A549 (cell line): ENCODE results near the gene WEE2. TPM values are rescaled to one million over a fixed set of nuclear protein-coding genes. Genes with fewer than 3 reads are reported as not detected.

Experiments
- ATAC-seq, 2 experiments: fragments of 200-7000 bp in 1 of 2; fragments of >200 bp in 1 of 2; cut with Nextera tagmentation in 1 of 2; cut with Tn5 transposase in 1 of 2; 3 replicates each; pipeline versions ENCODE4 v1.8.0 to v1.9.1; 2018 to 2020; ENCODE audit warnings: mild to moderate bottlenecking in 1 of 2, moderate library complexity in 1 of 2
- CTCF ChIA-PET: fragments of 300-600 bp; sonication (Branson Sonifier 250); formaldehyde crosslinking; extraction: SDS; loops from one replicate; lab custom pipeline; 2021; ENCODE audit warnings: antibody characterized with exemption, inconsistent platforms; lab: Yijun Ruan, JAX
- POLR2A ChIA-PET: fragments of 350-600 bp; formaldehyde crosslinking; extraction: SDS; loops from one replicate; lab custom pipeline; 2021; ENCODE audit warnings: antibody characterized with exemption, inconsistent platforms; lab: Yijun Ruan, JAX
- DNase-seq, 2 experiments: peaks; one replicate each; pipeline versions ENCODE4 v3.0.0 to v3.0.0-alpha.2; 2011 to 2016; ENCODE audit warnings: low read depth in 1 of 2, low spot score in 1 of 2
- FAIRE-seq: peaks from 2 replicates; lab custom pipeline; 2011; peaks lifted over from hg19 to GRCh38; lab: Jason Lieb, UNC
- H3K27ac ChIP-seq, 2 experiments: fragments of >200 bp; sonication (Bioruptor Twin); formaldehyde crosslinking; 3 replicates each; pipeline ENCODE4 v1.5.1; 2016 to 2017
- H3K4me1 ChIP-seq: fragments of >200 bp; sonication (Bioruptor Twin); formaldehyde crosslinking; 3 replicates; pipeline ENCODE4 v1.6.1; 2016
- H3K4me2 ChIP-seq: fragments of >200 bp; sonication (Bioruptor Twin); formaldehyde crosslinking; 3 replicates; pipeline ENCODE4 v1.6.1; 2016
- H3K4me3 ChIP-seq: fragments of >200 bp; sonication (Bioruptor Twin); formaldehyde crosslinking; 3 replicates; pipeline ENCODE4 v1.5.1; 2016
- H3K9me3 ChIP-seq: fragments of >200 bp; sonication (Bioruptor Twin); formaldehyde crosslinking; 3 replicates; pipeline ENCODE4 v1.6.1; 2016
- ATOH8 ChIP-seq: fragments of 250-450 bp; sonication (Bioruptor Pico); IDR thresholded peaks from 2 replicates; pipeline ENCODE4 v1.5.0; 2020; ENCODE audit warnings: low read depth, mild to moderate bottlenecking, moderate library complexity
- BHLHE40 ChIP-seq: IDR thresholded peaks from 2 replicates; pipeline ENCODE4 v1.6.1; 2012; ENCODE audit warnings: low read depth, low read length, inconsistent platforms
- CBX2 ChIP-seq: fragments of 200-600 bp; sonication (generic); IDR thresholded peaks from 2 replicates; pipeline ENCODE4 v1.6.1; 2016; ENCODE audit warnings: low read depth, mild to moderate bottlenecking, borderline replicate concordance
- CEBPB ChIP-seq, 2 experiments: fragments of >200 bp in 1 of 2; sonication (Bioruptor Twin) in 1 of 2; formaldehyde crosslinking in 1 of 2; IDR thresholded peaks; 2 replicates each; pipeline ENCODE4 v1.6.1; 2012 to 2016
- CHD2 ChIP-seq: fragments of 150-350 bp; IDR thresholded peaks from 2 replicates; pipeline ENCODE4 v1.6.1; 2014; ENCODE audit warnings: low read length; ENCODE audit not compliant: partially characterized antibody
- CHD4 ChIP-seq: fragments of 200-600 bp; sonication (generic); IDR thresholded peaks from 2 replicates; pipeline ENCODE4 v1.6.1; 2016; ENCODE audit warnings: antibody characterized with exemption, mild to moderate bottlenecking, borderline replicate concordance
- CTCF ChIP-seq: fragments of >200 bp; sonication (Bioruptor Twin); formaldehyde crosslinking; IDR thresholded peaks from 3 replicates; pipeline ENCODE4 v1.5.1; 2016
- EHF ChIP-seq: fragments of 250-450 bp; sonication (Bioruptor Pico); IDR thresholded peaks from 2 replicates; pipeline ENCODE4 v1.5.0; 2020; ENCODE audit warnings: mild to moderate bottlenecking
- EHMT2 ChIP-seq: fragments of 200-600 bp; sonication (generic); IDR thresholded peaks from 2 replicates; pipeline ENCODE4 v1.6.1; 2016; ENCODE audit warnings: antibody characterized with exemption, low read depth, mild to moderate bottlenecking, moderate library complexity
- ELK1 ChIP-seq: fragments of 150-350 bp; IDR thresholded peaks from 2 replicates; pipeline ENCODE4 v1.6.1; 2014; ENCODE audit warnings: low read depth, mild to moderate bottlenecking, low read length
- EP300 ChIP-seq, 2 experiments: fragments of >200 bp; sonication (Bioruptor Twin); formaldehyde crosslinking; IDR thresholded peaks; 2 replicates in 1 of 2; 3 replicates in 1 of 2; pipeline ENCODE4 v1.6.1; 2016 to 2017
- ESRRA ChIP-seq: fragments of 150-350 bp; IDR thresholded peaks from 2 replicates; pipeline ENCODE4 v1.6.1; 2014; ENCODE audit warnings: mild to moderate bottlenecking, low read length, borderline replicate concordance
- GATA3 ChIP-seq: IDR thresholded peaks from 2 replicates; pipeline ENCODE4 v1.6.1; 2012; ENCODE audit warnings: borderline replicate concordance
- HDAC2 ChIP-seq: fragments of 200-600 bp; sonication (generic); IDR thresholded peaks from 2 replicates; pipeline ENCODE4 v1.6.1; 2016
- HEYL ChIP-seq: fragments of 250-450 bp; sonication (Bioruptor Pico); IDR thresholded peaks from 2 replicates; pipeline ENCODE4 v1.8.0; 2021; ENCODE audit warnings: mild to moderate bottlenecking, moderate library complexity
- HOXB5 ChIP-seq: fragments of 250-450 bp; sonication (Bioruptor Pico); IDR thresholded peaks from 2 replicates; pipeline ENCODE4 v1.5.0; 2020; ENCODE audit warnings: mild to moderate bottlenecking, moderate library complexity
- JUN ChIP-seq, 2 experiments: fragments of >200 bp; sonication (Bioruptor Twin); formaldehyde crosslinking; IDR thresholded peaks; 2 replicates in 1 of 2; 3 replicates in 1 of 2; pipeline ENCODE4 v1.6.1; 2016 to 2017
- MAFK ChIP-seq: fragments of 450-650 bp; IDR thresholded peaks from 2 replicates; pipeline ENCODE4 v1.6.1; 2014; ENCODE audit not compliant: partially characterized antibody
- MAZ ChIP-seq: fragments of 150-350 bp; IDR thresholded peaks from 2 replicates; pipeline ENCODE4 v1.6.1; 2014; ENCODE audit warnings: antibody characterized with exemption, low read depth, low read length, borderline replicate concordance
- MYC ChIP-seq: IDR thresholded peaks from 2 replicates; pipeline ENCODE4 v1.6.1; 2012; ENCODE audit warnings: mild to moderate bottlenecking, inconsistent platforms, low read length, improper control_type of control experiment, borderline replicate concordance
- NPAS2 ChIP-seq: fragments of 250-450 bp; sonication (Bioruptor Pico); IDR thresholded peaks from 2 replicates; pipeline ENCODE4 v1.8.0; 2022; ENCODE audit warnings: mild to moderate bottlenecking, moderate library complexity, borderline replicate concordance
- NR3C1 ChIP-seq: fragments of >200 bp; sonication (Bioruptor Twin); formaldehyde crosslinking; IDR thresholded peaks from 3 replicates; pipeline ENCODE4 v1.6.1; 2017
- PHF8 ChIP-seq: fragments of 200-600 bp; sonication (generic); IDR thresholded peaks from 2 replicates; pipeline ENCODE4 v1.6.1; 2016; ENCODE audit warnings: low read depth, mild to moderate bottlenecking, antibody characterized with exemption, moderate library complexity, borderline replicate concordance
- POLR2AphosphoS2 ChIP-seq: conservative IDR thresholded peaks from 2 replicates; pipeline ENCODE4 v1.6.1; 2012; ENCODE audit warnings: low read length, improper control_type of control experiment, inconsistent platforms
- RAD21 ChIP-seq, 2 experiments: fragments of >200 bp in 1 of 2; sonication (Bioruptor Twin) in 1 of 2; formaldehyde crosslinking in 1 of 2; IDR thresholded peaks in 1 of 2; conservative IDR thresholded peaks in 1 of 2; 2 replicates in 1 of 2; 3 replicates in 1 of 2; pipeline ENCODE4 v1.6.1; 2012 to 2018; ENCODE audit warnings: inconsistent platforms in 1 of 2
- RARB ChIP-seq: fragments of 250-450 bp; sonication (Bioruptor Pico); IDR thresholded peaks from 2 replicates; pipeline ENCODE4 v1.8.0; 2021; ENCODE audit warnings: mild to moderate bottlenecking, moderate library complexity
- RCOR1 ChIP-seq: fragments of 150-350 bp; IDR thresholded peaks from 2 replicates; pipeline ENCODE4 v1.6.1; 2014; ENCODE audit warnings: antibody characterized with exemption, low read length, low read depth
- SMC3 ChIP-seq: fragments of >200 bp; sonication (Bioruptor Twin); formaldehyde crosslinking; IDR thresholded peaks from 3 replicates; pipeline ENCODE4 v1.6.1; 2018; ENCODE audit warnings: inconsistent platforms
- TFCP2L1 ChIP-seq: fragments of 250-450 bp; sonication (Bioruptor Pico); IDR thresholded peaks from 2 replicates; pipeline ENCODE4 v1.5.0; 2021; ENCODE audit warnings: mild to moderate bottlenecking
- ZC3H11A ChIP-seq: fragments of 450-650 bp; IDR thresholded peaks from 2 replicates; pipeline ENCODE4 v1.6.1; 2014; ENCODE audit warnings: antibody characterized with exemption, mild to moderate bottlenecking
- ZNF302 ChIP-seq: fragments of 250-450 bp; sonication (Bioruptor Pico); IDR thresholded peaks from 2 replicates; pipeline ENCODE4 v1.9.0; 2021; ENCODE audit warnings: inconsistent platforms, mild to moderate bottlenecking, moderate library complexity
- ZSCAN20 ChIP-seq: fragments of 250-450 bp; sonication (Bioruptor Pico); IDR thresholded peaks from 2 replicates; pipeline ENCODE4 v1.8.0; 2022; ENCODE audit warnings: mild to moderate bottlenecking, moderate library complexity
- WGBS: methylation state at CpG from one replicate; pipeline ENCODE4 v1.1.6; 2017; ENCODE audit errors: missing lambda C conversion rate; 5-methylcytosine and 5-hydroxymethylcytosine counted together
- polyA minus RNA-seq: library from RNA; depleted of rRNA, polyadenylated mRNA; stranded (reverse); fragments of >200 nt; gene quantifications from 2 replicates; pipeline ENCODE4 v1.2.3, GENCODE V29; 2011; rRNA and poly(A)+ RNA removed
- polyA plus RNA-seq, 4 experiments: library from polyadenylated mRNA; depleted of rRNA in 3 of 4; stranded (reverse); fragments of >200 nt; fragmentation: RNase III in 1 of 4; extraction: RNeasy Plus Mini Kit Qiagen cat#74134 plus additional on column Dnase treatment in 1 of 4; gene quantifications; 2 replicates in 3 of 4; 3 replicates in 1 of 4; pipeline ENCODE4 v1.2.3, GENCODE V29; 2011 to 2017
- TF ChIP-seq, protein P1 (sequence below): IDR thresholded peaks from 2 replicates; pipeline ENCODE4 v1.6.1; 2012; ENCODE audit warnings: low read depth, borderline replicate concordance

Gene WEE2
- polyA plus RNA-seq (2011; rRNA removed) (not detected in 2 replicates), polyA plus RNA-seq (2017; fragmentation: RNase III; extraction: RNeasy Plus Mini Kit Qiagen cat#74134 plus additional on column Dnase treatment) (not detected in 3 replicates), polyA minus RNA-seq (0.41 TPM in 1 of 2 replicates, not detected in the other)
- not detected in 2 replicates for polyA plus RNA-seq (2012; cell fraction: cytosol; rRNA removed)
- polyA plus RNA-seq (2012; cell fraction: nucleus; rRNA removed): not detected in 2 replicates

DNA sequence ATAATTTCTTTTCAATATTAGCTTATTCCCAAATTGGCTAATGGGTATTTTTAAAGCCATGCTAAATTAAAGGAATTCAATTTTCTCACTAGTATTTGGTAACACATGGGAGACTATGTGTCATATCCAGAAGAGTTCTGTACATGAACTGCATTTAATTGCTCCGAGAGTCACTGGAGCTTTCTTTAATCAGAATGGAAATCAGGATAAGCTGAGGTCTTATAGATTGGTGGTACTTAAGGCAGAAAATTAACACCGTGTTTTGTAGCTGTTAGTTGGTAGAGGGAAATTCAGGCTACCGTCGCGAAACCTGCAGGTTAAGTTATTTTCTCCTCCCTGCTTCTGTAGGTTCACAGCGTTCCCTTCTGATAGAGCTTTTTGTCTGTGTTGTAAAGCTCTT lies at the start of gene WEE2:
Gene WEE2 (plus strand): TSS at position 3 of the 400 bp plus-strand sequence. CDS start 406 bp downstream, outside the sequence.
- Histone ChIP-seq H3K4me1 (peaks cover 23% of the 10 kb centered on the region), H3K27ac (no peak within 1 kb of the TSS), H3K4me2 (no peak within 1 kb of the TSS)
- FAIRE-seq: no peak
- TF ChIP-seq MAFK (no peak), SMC3 (no peak), EHF (no peak), HEYL (CRISPR knock-in tag) (no peak), HDAC2 (no peak), CBX2 (no peak), ATOH8 (CRISPR knock-in tag) (no peak), CHD4 (no peak), MYC (no peak), POLR2AphosphoS2 (no peak), TFCP2L1 (CRISPR knock-in tag) (no peak), ELK1 (no peak), JUN (IDR thresholded peaks at IDR 0.05) (no peak), MAZ (no peak), BHLHE40 (no peak), ZNF302 (CRISPR knock-in tag) (no peak), RAD21 (conservative IDR thresholded peaks at IDR 0.05 in 1 of 2, IDR thresholded peaks at IDR 0.05 in 1 of 2) (no peak)
- TF ChIP-seq, protein P1, sequence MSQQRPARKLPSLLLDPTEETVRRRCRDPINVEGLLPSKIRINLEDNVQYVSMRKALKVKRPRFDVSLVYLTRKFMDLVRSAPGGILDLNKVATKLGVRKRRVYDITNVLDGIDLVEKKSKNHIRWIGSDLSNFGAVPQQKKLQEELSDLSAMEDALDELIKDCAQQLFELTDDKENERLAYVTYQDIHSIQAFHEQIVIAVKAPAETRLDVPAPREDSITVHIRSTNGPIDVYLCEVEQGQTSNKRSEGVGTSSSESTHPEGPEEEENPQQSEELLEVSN: no peak
- TF ChIP-seq, all 56 proteins: peak for 0
- DNase-seq (no peak), ATAC-seq (no peak)
- ChIA-PET POLR2A (no interaction called here), CTCF (interaction anchor here (1.7 to 2.2 kb wide), 5 partner anchors 11 to 77 kb away, joined by 4 to 15 read pairs (median 6); partner anchors contain the start of gene SSBP1)
- H3K9me3 ChIP-seq: no peaks in the 10 kb centered on the region
- H3K4me3 ChIP-seq: no peak within 1 kb of the TSS
- WGBS: 75% methylated on average over 6 of the region's 6 CpGs

DNA sequence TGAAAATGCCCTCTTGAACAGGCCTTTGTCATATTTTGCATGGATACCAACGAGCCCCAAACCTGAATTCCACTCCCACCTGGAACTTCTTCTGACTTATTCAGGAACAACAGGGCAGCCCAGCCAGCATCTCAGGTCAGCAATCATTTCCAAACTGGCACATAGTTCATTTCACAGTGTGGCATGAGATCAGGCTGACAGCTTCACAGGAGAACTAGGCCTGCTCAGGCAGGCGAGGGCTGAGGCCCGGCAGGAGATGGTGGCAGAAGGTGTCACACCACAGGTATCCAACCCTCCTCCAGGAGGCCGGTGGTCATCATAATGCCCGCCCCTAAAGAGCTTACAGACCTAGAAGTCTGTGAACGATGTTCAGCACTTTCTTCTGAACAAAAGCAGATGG lies 48.7 kb upstream of the WEE2 start:
- no peak overlapping the region for H3K27ac ChIP-seq
- FAIRE-seq (no peak), DNase-seq (no peak), ATAC-seq (no peak)
- H3K4me1 ChIP-seq: peaks cover 26% of the 10 kb centered on the region
- H3K4me2 ChIP-seq: no peak overlapping the region
- TF ChIP-seq NPAS2 (CRISPR knock-in tag) (no peak), JUN (IDR thresholded peaks at IDR 0.05) (no peak), GATA3 (no peak), CHD4 (no peak), SMC3 (no peak), ZSCAN20 (CRISPR knock-in tag) (no peak), CEBPB (IDR thresholded peaks at IDR 0.05) (no peak), HOXB5 (CRISPR knock-in tag) (no peak), BHLHE40 (no peak), CTCF (no peak), RCOR1 (no peak), EHMT2 (no peak), RARB (CRISPR knock-in tag) (no peak), CHD2 (no peak), PHF8 (no peak), TFCP2L1 (CRISPR knock-in tag) (no peak), ZC3H11A (no peak), EP300 (IDR thresholded peaks at IDR 0.05) (no peak), NR3C1 (no peak), ESRRA (no peak)
- POLR2A ChIA-PET: no interaction called here
- no peaks in the 10 kb centered on the region for H3K9me3 ChIP-seq
- CTCF ChIA-PET: interaction anchor here (0.6 to 5.0 kb wide), 6 partner anchors 10 to 591 kb away, joined by 3 to 26 read pairs (median 6); partner anchors contain the start of gene SSBP1
- WGBS: 87% methylated on average over 5 of the region's 6 CpGs
- H3K4me3 ChIP-seq: no peak overlapping the region
